ENCODE measurements around the gene DSTN.

GRCh38 chr20:17573463-17573862 lies 3.6 kb downstream of the DSTN start:
- TF ChIP-seq POLR2A (IDR thresholded peaks at IDR 0.05): no peak
- TF ChIP-seq, protein P1, sequence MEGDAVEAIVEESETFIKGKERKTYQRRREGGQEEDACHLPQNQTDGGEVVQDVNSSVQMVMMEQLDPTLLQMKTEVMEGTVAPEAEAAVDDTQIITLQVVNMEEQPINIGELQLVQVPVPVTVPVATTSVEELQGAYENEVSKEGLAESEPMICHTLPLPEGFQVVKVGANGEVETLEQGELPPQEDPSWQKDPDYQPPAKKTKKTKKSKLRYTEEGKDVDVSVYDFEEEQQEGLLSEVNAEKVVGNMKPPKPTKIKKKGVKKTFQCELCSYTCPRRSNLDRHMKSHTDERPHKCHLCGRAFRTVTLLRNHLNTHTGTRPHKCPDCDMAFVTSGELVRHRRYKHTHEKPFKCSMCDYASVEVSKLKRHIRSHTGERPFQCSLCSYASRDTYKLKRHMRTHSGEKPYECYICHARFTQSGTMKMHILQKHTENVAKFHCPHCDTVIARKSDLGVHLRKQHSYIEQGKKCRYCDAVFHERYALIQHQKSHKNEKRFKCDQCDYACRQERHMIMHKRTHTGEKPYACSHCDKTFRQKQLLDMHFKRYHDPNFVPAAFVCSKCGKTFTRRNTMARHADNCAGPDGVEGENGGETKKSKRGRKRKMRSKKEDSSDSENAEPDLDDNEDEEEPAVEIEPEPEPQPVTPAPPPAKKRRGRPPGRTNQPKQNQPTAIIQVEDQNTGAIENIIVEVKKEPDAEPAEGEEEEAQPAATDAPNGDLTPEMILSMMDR (IDR thresholded peaks at IDR 0.05): no peak

Data from esophagus squamous epithelium (tissue), 4 donors.